OCI-LY3 (cell line): ENCODE results near the gene TMEM126B.

Experiments
- H2AFZ ChIP-seq: fragments of 200-600, 300-600 bp; shearing (Covaris generic); 2 replicates; pipeline ENCODE4 v1.6.0; 2014; ENCODE audit warnings: antibody characterized with exemption, low read depth, low read length
- H3K27ac ChIP-seq: fragments of 200-600, 300-600 bp; sonication (generic); 2 replicates; pipeline ENCODE4 v1.5.1; 2014; ENCODE audit warnings: mild to moderate bottlenecking, low read length, moderate library complexity, mixed read lengths
- H3K27me3 ChIP-seq: fragments of 200-600, 300-600 bp; sonication (generic); 2 replicates; pipeline ENCODE4 v1.6.1; 2014; ENCODE audit warnings: low read depth, low read length, mixed read lengths
- H3K36me3 ChIP-seq: fragments of 200-600, 300-600 bp; sonication (generic); replicated peaks from 2 replicates; pipeline ENCODE3; 2014; ENCODE audit warnings: low read depth, low read length, mixed read lengths
- H3K4me1 ChIP-seq: fragments of 300-600, 200-600 bp; sonication (generic); 2 replicates; pipeline ENCODE4 v1.6.1; 2014; ENCODE audit warnings: low read length, mixed read lengths
- H3K4me2 ChIP-seq: fragments of 200-600, 300-600 bp; sonication (generic); 2 replicates; pipeline ENCODE4 v1.6.1; 2014; ENCODE audit warnings: low read length, mixed read lengths
- H3K4me3 ChIP-seq: fragments of 300-600, 200-600 bp; sonication (generic); 2 replicates; pipeline ENCODE4 v1.5.1; 2014; ENCODE audit warnings: antibody characterized with exemption, mild to moderate bottlenecking, low read length, moderate library complexity
- H3K79me2 ChIP-seq: fragments of 300-600, 200-600 bp; shearing (Covaris generic); 2 replicates; pipeline ENCODE4 v1.6.1; 2014; ENCODE audit warnings: mild to moderate bottlenecking, low read length, mixed read lengths
- H3K9ac ChIP-seq: fragments of 300-600, 200-600 bp; shearing (Covaris generic); 2 replicates; pipeline ENCODE4 v1.6.0; 2014; ENCODE audit warnings: mild to moderate bottlenecking, low read length, moderate library complexity
- H3K9me3 ChIP-seq: fragments of 200-600, 300-600 bp; shearing (Covaris generic); 2 replicates; pipeline ENCODE4 v1.6.1; 2014; ENCODE audit warnings: low read length, mixed read lengths; ENCODE audit not compliant: insufficient read depth
- H4K20me1 ChIP-seq: fragments of 200-600, 300-600 bp; sonication (generic); 2 replicates; pipeline ENCODE4 v1.6.1; 2016; ENCODE audit warnings: low read length, mixed read lengths; ENCODE audit not compliant: insufficient read depth
- CTCF ChIP-seq: fragments of 200-600, 300-600 bp; sonication (generic); IDR thresholded peaks from 2 replicates; pipeline ENCODE4 v1.5.1; 2014; ENCODE audit warnings: antibody characterized with exemption, low read length, low read depth
- EZH2phosphoT487 ChIP-seq: fragments of 200-600 bp; shearing (Covaris generic); IDR thresholded peaks from 2 replicates; pipeline ENCODE4 v1.6.1; 2018; ENCODE audit warnings: antibody characterized with exemption, mixed run types, low read depth

Gene TMEM126B

GRCh38 chr11:85682330-85683305 is 54.2 kb downstream of the TMEM126B start:
- H3K4me3 ChIP-seq, result no peak overlapping the region
- no peak overlapping the region for H3K4me2 ChIP-seq

GRCh38 chr11:85685125-85685819 is 56.9 kb downstream of the TMEM126B start:
- no peak overlapping the region for H3K9ac ChIP-seq
- H3K4me1 ChIP-seq, result peaks cover 9% of the 10 kb centered on the region
- H3K36me3 ChIP-seq, result no peaks in the 10 kb centered on the region
- H3K79me2 ChIP-seq, result no peaks in the 10 kb centered on the region
- no peaks in the 10 kb centered on the region for H3K9me3 ChIP-seq
- no peak overlapping the region for H3K4me2 ChIP-seq
- H2AFZ ChIP-seq, result no peak overlapping the region
- 0 out of 2 replicates have a peak, but pooled peaks cover 5% of the 10 kb centered on the region for H3K27me3 ChIP-seq
- TF ChIP-seq CTCF, result no peak
- no peak for TF ChIP-seq EZH2phosphoT487
- H3K27ac ChIP-seq, result no peak overlapping the region
- no peak overlapping the region for H3K4me3 ChIP-seq
- no peaks in the 10 kb centered on the region for H4K20me1 ChIP-seq

More at GRCh38 chr11:85682330-85683305, 54.2 kb downstream of the TMEM126B start:
- Histone ChIP-seq H3K9ac (no peak overlapping the region), H3K9me3 (no peaks in the 10 kb centered on the region), H4K20me1 (no peaks in the 10 kb centered on the region), H3K27ac (no peak overlapping the region), H3K36me3 (no peaks in the 10 kb centered on the region), H2AFZ (no peak overlapping the region), H3K79me2 (no peaks in the 10 kb centered on the region), H3K4me1 (peaks cover 9% of the 10 kb centered on the region), H3K27me3 (0 out of 2 replicates have a peak, but pooled peaks cover 5% of the 10 kb centered on the region)
- no peak for TF ChIP-seq EZH2phosphoT487
- no peak for TF ChIP-seq CTCF

- H2AFZ ChIP-seq, result 0 out of 2 replicates have a peak within 1 kb of the TSS, but pooled peaks have one; percentile 36
- no peaks in the 10 kb centered on the region for H3K36me3 ChIP-seq
- H3K9ac ChIP-seq, result no peak within 1 kb of the TSS
- no peaks in the 10 kb centered on the region for H3K9me3 ChIP-seq
- H3K4me3 ChIP-seq, result no peak within 1 kb of the TSS
- TF ChIP-seq CTCF (no peak), EZH2phosphoT487 (no peak)
- H3K79me2 ChIP-seq, result no peaks in the 10 kb centered on the region
- no peaks in the 10 kb centered on the region for H4K20me1 ChIP-seq
- H3K4me2 ChIP-seq, result no peak within 1 kb of the TSS
- H3K27me3 ChIP-seq, result 0 out of 2 replicates have a peak, but pooled peaks cover 5% of the 10 kb centered on the region
- H3K27ac ChIP-seq, result no peak within 1 kb of the TSS
- peaks cover 9% of the 10 kb centered on the region for H3K4me1 ChIP-seq
Measured at GRCh38 chr11:85685820-85686459, 57.5 kb downstream of the TMEM126B start, which contains the start of gene CCDC89. Gene CCDC89 (minus strand): TSS chr11:85686195. CDS start chr11:85686130, 65 bp downstream.
